A549 (cell line): ENCODE results near the gene MRPL19. TPM values are rescaled to one million over a fixed set of nuclear protein-coding genes. Genes with fewer than 3 reads are reported as not detected.

ENCODE experiments used
- ATAC-seq, 2 experiments: fragments of 200-7000 bp in 1 of 2; fragments of >200 bp in 1 of 2; cut with Nextera tagmentation in 1 of 2; cut with Tn5 transposase in 1 of 2; 3 replicates each; pipeline versions ENCODE4 v1.8.0 to v1.9.1; 2018 to 2020; ENCODE audit warnings: mild to moderate bottlenecking in 1 of 2, moderate library complexity in 1 of 2
- CTCF ChIA-PET: fragments of 300-600 bp; sonication (Branson Sonifier 250); formaldehyde crosslinking; extraction: SDS; loops from one replicate; lab custom pipeline; 2021; ENCODE audit warnings: antibody characterized with exemption, inconsistent platforms; lab: Yijun Ruan, JAX
- POLR2A ChIA-PET: fragments of 350-600 bp; formaldehyde crosslinking; extraction: SDS; loops from one replicate; lab custom pipeline; 2021; ENCODE audit warnings: antibody characterized with exemption, inconsistent platforms; lab: Yijun Ruan, JAX
- DNase-seq, 2 experiments: peaks; one replicate each; pipeline versions ENCODE4 v3.0.0 to v3.0.0-alpha.2; 2011 to 2016; ENCODE audit warnings: low read depth in 1 of 2, low spot score in 1 of 2
- FAIRE-seq: peaks from 2 replicates; lab custom pipeline; 2011; peaks lifted over from hg19 to GRCh38; lab: Jason Lieb, UNC
- H3K27ac ChIP-seq, 2 experiments: fragments of >200 bp; sonication (Bioruptor Twin); formaldehyde crosslinking; 3 replicates each; pipeline ENCODE4 v1.5.1; 2016 to 2017
- H3K4me1 ChIP-seq: fragments of >200 bp; sonication (Bioruptor Twin); formaldehyde crosslinking; 3 replicates; pipeline ENCODE4 v1.6.1; 2016
- H3K4me2 ChIP-seq: fragments of >200 bp; sonication (Bioruptor Twin); formaldehyde crosslinking; 3 replicates; pipeline ENCODE4 v1.6.1; 2016
- H3K4me3 ChIP-seq: fragments of >200 bp; sonication (Bioruptor Twin); formaldehyde crosslinking; 3 replicates; pipeline ENCODE4 v1.5.1; 2016
- H3K9me3 ChIP-seq: fragments of >200 bp; sonication (Bioruptor Twin); formaldehyde crosslinking; 3 replicates; pipeline ENCODE4 v1.6.1; 2016
- BCL3 ChIP-seq: fragments of >200 bp; sonication (Bioruptor Twin); formaldehyde crosslinking; IDR thresholded peaks from 3 replicates; pipeline ENCODE4 v1.6.1; 2016
- BHLHE40 ChIP-seq: IDR thresholded peaks from 2 replicates; pipeline ENCODE4 v1.6.1; 2012; ENCODE audit warnings: low read depth, low read length, inconsistent platforms
- CTCF ChIP-seq: fragments of >200 bp; sonication (Bioruptor Twin); formaldehyde crosslinking; IDR thresholded peaks from 3 replicates; pipeline ENCODE4 v1.5.1; 2016
- EP300 ChIP-seq, 2 experiments: fragments of >200 bp; sonication (Bioruptor Twin); formaldehyde crosslinking; IDR thresholded peaks; 2 replicates in 1 of 2; 3 replicates in 1 of 2; pipeline ENCODE4 v1.6.1; 2016 to 2017
- FOXS1 ChIP-seq: fragments of 250-450 bp; sonication (Bioruptor Pico); IDR thresholded peaks from 2 replicates; pipeline ENCODE4 v1.5.0; 2020; ENCODE audit warnings: mild to moderate bottlenecking, moderate library complexity
- KDM1A ChIP-seq: fragments of 200-600 bp; sonication (generic); IDR thresholded peaks from 2 replicates; pipeline ENCODE4 v1.6.1; 2016; ENCODE audit warnings: low read depth, mild to moderate bottlenecking
- MAFK ChIP-seq: fragments of 450-650 bp; IDR thresholded peaks from 2 replicates; pipeline ENCODE4 v1.6.1; 2014; ENCODE audit not compliant: partially characterized antibody
- POLR2A ChIP-seq: IDR thresholded peaks from 2 replicates; pipeline ENCODE4 v1.6.1; 2012; ENCODE audit warnings: mild to moderate bottlenecking, low read length
- POLR2AphosphoS2 ChIP-seq: conservative IDR thresholded peaks from 2 replicates; pipeline ENCODE4 v1.6.1; 2012; ENCODE audit warnings: low read length, improper control_type of control experiment, inconsistent platforms
- RAD21 ChIP-seq, 2 experiments: fragments of >200 bp in 1 of 2; sonication (Bioruptor Twin) in 1 of 2; formaldehyde crosslinking in 1 of 2; IDR thresholded peaks in 1 of 2; conservative IDR thresholded peaks in 1 of 2; 2 replicates in 1 of 2; 3 replicates in 1 of 2; pipeline ENCODE4 v1.6.1; 2012 to 2018; ENCODE audit warnings: inconsistent platforms in 1 of 2
- REST ChIP-seq: fragments of 200-600 bp; sonication (generic); IDR thresholded peaks from 2 replicates; pipeline ENCODE4 v1.6.1; 2016; ENCODE audit warnings: antibody characterized with exemption, mild to moderate bottlenecking, moderate library complexity
- SMC3 ChIP-seq: fragments of >200 bp; sonication (Bioruptor Twin); formaldehyde crosslinking; IDR thresholded peaks from 3 replicates; pipeline ENCODE4 v1.6.1; 2018; ENCODE audit warnings: inconsistent platforms
- ZC3H11A ChIP-seq: fragments of 450-650 bp; IDR thresholded peaks from 2 replicates; pipeline ENCODE4 v1.6.1; 2014; ENCODE audit warnings: antibody characterized with exemption, mild to moderate bottlenecking
- WGBS: methylation state at CpG from one replicate; pipeline ENCODE4 v1.1.6; 2017; ENCODE audit errors: missing lambda C conversion rate; 5-methylcytosine and 5-hydroxymethylcytosine counted together
- polyA plus RNA-seq, 4 experiments: library from polyadenylated mRNA; depleted of rRNA in 3 of 4; stranded (reverse); fragments of >200 nt; fragmentation: RNase III in 1 of 4; extraction: RNeasy Plus Mini Kit Qiagen cat#74134 plus additional on column Dnase treatment in 1 of 4; gene quantifications; 2 replicates in 3 of 4; 3 replicates in 1 of 4; pipeline ENCODE4 v1.2.3, GENCODE V29; 2011 to 2017

The MRPL19 gene
- polyA plus RNA-seq, 2 of the 4 experiments (the other 2 are of a cell fraction): 70.5 to 147 TPM

GRCh38 chr2:75722687-75723086, 76.1 kb downstream of the MRPL19 start:
- POLR2A ChIA-PET: interaction anchor here (0.8 kb wide), 1 partner anchor 12 kb away, joined by 3 read pairs; the partner anchor contains the start of gene GCFC2

GRCh38 chr2:75728614-75729419, 82.2 kb downstream of the MRPL19 start:
- Histone ChIP-seq H3K4me1 (no peaks in the 10 kb centered on the region), H3K9me3 (no peaks in the 10 kb centered on the region), H3K4me2 (no peak overlapping the region), H3K4me3 (no peak overlapping the region), H3K27ac (no peak overlapping the region)
- 40% methylated on average over 6 of the region's 6 CpGs for WGBS
- FAIRE-seq (no peak), ATAC-seq (peak; percentile 55 to 56; a peak in 4 of 6 replicates), DNase-seq (no peak)
- ChIA-PET CTCF (interaction anchor here (0.7 to 3.3 kb wide), 5 partner anchors 9 to 1438 kb away, joined by 3 to 12 read pairs (median 3); no protein-coding TSS in a partner anchor), POLR2A (interaction anchor here (0.7 kb wide), 1 partner anchor 529 kb away, joined by 5 read pairs; no protein-coding TSS in a partner anchor)
- TF ChIP-seq ZC3H11A: no peak
- no peak for TF ChIP-seq REST

More at GRCh38 chr2:75722687-75723086, 76.1 kb downstream of the MRPL19 start:
- FAIRE-seq (no peak), DNase-seq (no peak), ATAC-seq (no peak)
- Histone ChIP-seq H3K27ac (no peak overlapping the region), H3K4me3 (no peak overlapping the region), H3K4me1 (no peaks in the 10 kb centered on the region), H3K9me3 (no peaks in the 10 kb centered on the region), H3K4me2 (no peak overlapping the region)
- CTCF ChIA-PET: interaction anchor here (0.7 to 1.4 kb wide), 3 partner anchors 11 to 222 kb away, joined by 3 to 5 read pairs (median 4); no protein-coding TSS in a partner anchor
- TF ChIP-seq POLR2A: no peak
- TF ChIP-seq MAFK: peak; percentile 37

- no peaks in the 10 kb centered on the region for H3K9me3 ChIP-seq
- FAIRE-seq (no peak), ATAC-seq (peak; percentile 52 to 60; a peak in 3 of 6 replicates), DNase-seq (peak in 1 of 2 experiments; percentile 23)
- no peak overlapping the region for H3K4me2 ChIP-seq
- CTCF ChIA-PET: interaction anchor here (1.1 to 3.3 kb wide), 6 partner anchors 8 to 51 kb away, joined by 3 to 12 read pairs (median 4); no protein-coding TSS in a partner anchor
- no peak overlapping the region for H3K4me3 ChIP-seq
- TF ChIP-seq RAD21 (conservative IDR thresholded peaks at IDR 0.05 in 1 of 2, IDR thresholded peaks at IDR 0.05 in 1 of 2) (peak; percentile 62 to 63), EP300 (IDR thresholded peaks at IDR 0.05) (no peak), SMC3 (peak; percentile 45), CTCF (peak; percentile 55), POLR2AphosphoS2 (no peak)
- no peaks in the 10 kb centered on the region for H3K4me1 ChIP-seq
- no peak overlapping the region for H3K27ac ChIP-seq
- POLR2A ChIA-PET: interaction anchor here (1.5 kb wide), 1 partner anchor 19 kb away, joined by 5 read pairs; the partner anchor contains the start of gene GCFC2
- WGBS: 7% methylated on average over 5 of the region's 5 CpGs
Measured at GRCh38 chr2:75729861-75730260, 83.3 kb downstream of the MRPL19 start.

DNA sequence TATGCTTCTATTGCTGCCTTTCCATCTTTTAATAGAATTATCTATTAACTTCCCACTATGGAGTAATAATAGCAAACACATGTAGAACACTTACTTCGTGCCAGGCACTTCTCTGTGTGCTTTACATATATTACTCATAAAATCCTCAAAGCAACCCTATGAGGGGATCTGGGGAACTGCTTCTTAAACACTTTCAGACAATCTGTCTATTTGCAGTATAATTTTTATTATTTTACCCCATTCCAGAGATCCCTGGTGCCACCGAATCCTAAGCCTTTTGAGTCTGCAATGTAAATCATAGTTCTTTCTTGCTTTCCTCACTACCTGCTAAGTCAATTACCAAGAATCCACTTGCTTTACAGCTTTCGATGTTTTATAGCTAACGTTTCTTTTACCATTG, 89.7 kb downstream of the MRPL19 start:
- H3K4me2 ChIP-seq: no peak overlapping the region
- CTCF ChIA-PET: interaction anchor here (0.6 to 0.9 kb wide), 2 partner anchors 9 to 17 kb away, joined by 3 read pairs; no protein-coding TSS in a partner anchor
- no peak overlapping the region for H3K4me3 ChIP-seq
- ATAC-seq: no peak
- H3K4me1 ChIP-seq: no peaks in the 10 kb centered on the region
- H3K27ac ChIP-seq: no peak overlapping the region
- DNase-seq: no peak
- POLR2A ChIA-PET: no interaction called here
- FAIRE-seq: no peak
- no peaks in the 10 kb centered on the region; the same call in 2 of the 3 replicates for H3K9me3 ChIP-seq
- WGBS: 22% methylated on average over 4 of the region's 4 CpGs
- no peak for TF ChIP-seq FOXS1
- no peak for TF ChIP-seq KDM1A
- no peak for TF ChIP-seq BCL3
- no peak for TF ChIP-seq CTCF
- no peak for TF ChIP-seq REST
- TF ChIP-seq BHLHE40: no peak
